Neural cell (in vitro differentiated cells): ENCODE results near the gene ULBP1. TPM values are rescaled to one million over a fixed set of nuclear protein-coding genes. Genes with fewer than 3 reads are reported as not detected.

Experiments
- H2AFZ ChIP-seq: fragments of 200-600, 300-800 bp; sonication (generic), shearing (Covaris generic); 2 replicates; pipeline ENCODE4 v1.6.0; 2014; ENCODE audit warnings: low read depth, mild to moderate bottlenecking, antibody characterized with exemption, low read length, moderate library complexity
- H3F3A ChIP-seq: fragments of 200-600 bp; shearing (Covaris generic); 2 replicates; pipeline ENCODE4 v1.6.1; 2016; ENCODE audit warnings: mild to moderate bottlenecking, moderate library complexity, mixed read lengths, antibody characterized with exemption, low read length; ENCODE audit not compliant: insufficient read depth, poor library complexity, severe bottlenecking
- H3K27ac ChIP-seq: fragments of 200-600, 300-800 bp; sonication (generic), shearing (Covaris generic); 2 replicates; pipeline ENCODE4 v1.5.1; 2014; ENCODE audit warnings: mild to moderate bottlenecking, low read length, moderate library complexity
- H3K27me3 ChIP-seq: fragments of 300-800, 200-600 bp; sonication (generic), shearing (Covaris generic); 2 replicates; pipeline ENCODE4 v1.6.0; 2014; ENCODE audit warnings: mild to moderate bottlenecking, low read depth, low read length, moderate library complexity; ENCODE audit not compliant: insufficient read depth
- H3K36me3 ChIP-seq: fragments of 300-800, 200-600 bp; sonication (generic), shearing (Covaris generic); 2 replicates; pipeline ENCODE4 v1.5.1; 2014; ENCODE audit warnings: mild to moderate bottlenecking, antibody characterized with exemption, low read length, moderate library complexity; ENCODE audit not compliant: insufficient read depth
- H3K4me2 ChIP-seq: fragments of 300-800, 200-600 bp; sonication (generic), shearing (Covaris generic); 2 replicates; pipeline ENCODE4 v1.6.0; 2014; ENCODE audit warnings: mild to moderate bottlenecking, low read length
- H3K4me3 ChIP-seq: fragments of 300-800, 200-600 bp; sonication (generic), shearing (Covaris generic); 2 replicates; pipeline ENCODE4 v1.5.1; 2014; ENCODE audit warnings: mild to moderate bottlenecking, low read length, moderate library complexity
- H3K79me2 ChIP-seq: fragments of 200-600 bp; shearing (Covaris generic); replicated peaks from 2 replicates; pipeline ENCODE4 v1.6.0; 2014; ENCODE audit warnings: mild to moderate bottlenecking, low read length, moderate library complexity; ENCODE audit not compliant: insufficient read depth
- H3K9ac ChIP-seq: fragments of 300-800, 200-600 bp; sonication (generic), shearing (Covaris generic); 2 replicates; pipeline ENCODE4 v1.6.1; 2016; ENCODE audit warnings: mild to moderate bottlenecking, low read length, mixed read lengths
- H3K9me2 ChIP-seq: fragments of 200-600 bp; shearing (Covaris generic); 2 replicates; pipeline ENCODE4 v1.6.1; 2016; ENCODE audit warnings: mild to moderate bottlenecking, low read length, mixed read lengths; ENCODE audit not compliant: insufficient read depth
- H3K9me3 ChIP-seq: fragments of 200-600, 300-800 bp; sonication (generic), shearing (Covaris generic); 2 replicates; pipeline ENCODE4 v1.6.1; 2016; ENCODE audit warnings: mild to moderate bottlenecking, mixed run types, low read length, moderate library complexity, mixed read lengths
- H4K20me1 ChIP-seq: fragments of 200-600 bp; shearing (Covaris generic); 2 replicates; pipeline ENCODE4 v1.6.1; 2016; ENCODE audit warnings: mild to moderate bottlenecking, mixed run types; ENCODE audit not compliant: insufficient read depth
- CTCF ChIP-seq: fragments of 450-650 bp; IDR thresholded peaks from 2 replicates; pipeline ENCODE4 v1.5.1; 2014; ENCODE audit warnings: antibody characterized with exemption, mild to moderate bottlenecking, moderate library complexity; ENCODE audit not compliant: poor library complexity, severe bottlenecking
- EP300 ChIP-seq: fragments of 450-650 bp; conservative IDR thresholded peaks from 2 replicates; pipeline ENCODE4 v1.6.1; 2014; ENCODE audit warnings: antibody characterized with exemption, mild to moderate bottlenecking, moderate library complexity; ENCODE audit not compliant: poor library complexity, severe bottlenecking
- EZH2 ChIP-seq: fragments of 200-600, 300-800 bp; shearing (Covaris generic), sonication (generic); IDR thresholded peaks from 2 replicates; pipeline ENCODE4 v1.6.1; 2014; ENCODE audit warnings: antibody characterized with exemption, low read length, borderline replicate concordance, mild to moderate bottlenecking; ENCODE audit not compliant: insufficient read depth, poor library complexity, severe bottlenecking
- MXI1 ChIP-seq: fragments of 450-650 bp; conservative IDR thresholded peaks from 2 replicates; pipeline ENCODE4 v1.6.1; 2014; ENCODE audit warnings: antibody characterized with exemption, mild to moderate bottlenecking; ENCODE audit not compliant: poor library complexity, severe bottlenecking
- POLR2AphosphoS5 ChIP-seq: IDR thresholded peaks from 2 replicates; pipeline ENCODE4 v1.6.1; 2012
- RAD21 ChIP-seq: fragments of 450-650 bp; conservative IDR thresholded peaks from 2 replicates; pipeline ENCODE4 v1.6.1; 2014; ENCODE audit warnings: antibody characterized with exemption, mild to moderate bottlenecking, moderate library complexity
- REST ChIP-seq: IDR thresholded peaks from 2 replicates; pipeline ENCODE4 v1.6.1; 2012; ENCODE audit warnings: borderline replicate concordance
- SMC3 ChIP-seq: fragments of 450-650 bp; conservative IDR thresholded peaks from 2 replicates; pipeline ENCODE4 v1.6.1; 2014; ENCODE audit warnings: antibody characterized with exemption, mild to moderate bottlenecking, moderate library complexity; ENCODE audit not compliant: poor library complexity
- TAF1 ChIP-seq: IDR thresholded peaks from 2 replicates; pipeline ENCODE4 v1.6.1; 2012; ENCODE audit warnings: low read depth
- polyA plus RNA-seq: library from polyadenylated mRNA; depleted of rRNA; stranded (reverse); fragments of >200 nt; gene quantifications from 2 replicates; pipeline ENCODE4 v1.2.3, GENCODE V29; 2014

Gene ULBP1
- polyA plus RNA-seq, 1 donor from 2014 or later, result 0.22 TPM

GRCh38 chr6:149975400-149975799 is 11.7 kb downstream of the ULBP1 start:
- H3K27me3 ChIP-seq, result peaks cover 53% of the 10 kb centered on the region

GRCh38 chr6:149977221-149977620 is 13.5 kb downstream of the ULBP1 start:
- Histone ChIP-seq H3K79me2 (no peaks in the 10 kb centered on the region), H3K27me3 (peaks cover 69% of the 10 kb centered on the region), H3F3A (no peaks in the 10 kb centered on the region), H3K9ac (no peak overlapping the region), H3K36me3 (no peaks in the 10 kb centered on the region), H3K9me3 (no peaks in the 10 kb centered on the region), H3K9me2 (no peaks in the 10 kb centered on the region), H2AFZ (no peak overlapping the region), H3K4me3 (no peak overlapping the region), H4K20me1 (no peaks in the 10 kb centered on the region), H3K4me2 (no peak overlapping the region), H3K27ac (no peak overlapping the region)
- TF ChIP-seq MXI1, result no peak
- no peak for TF ChIP-seq RAD21
- TF ChIP-seq POLR2AphosphoS5, result no peak
- no peak for TF ChIP-seq SMC3
- TF ChIP-seq EP300, result no peak
- TF ChIP-seq CTCF, result no peak
- no peak for TF ChIP-seq REST

More at GRCh38 chr6:149975400-149975799, 11.7 kb downstream of the ULBP1 start:
- H3F3A ChIP-seq, result no peaks in the 10 kb centered on the region
- H3K79me2 ChIP-seq, result no peaks in the 10 kb centered on the region
- H3K9me3 ChIP-seq, result no peaks in the 10 kb centered on the region
- no peak overlapping the region for H3K9ac ChIP-seq
- no peak overlapping the region for H2AFZ ChIP-seq
- H3K27ac ChIP-seq, result no peak overlapping the region
- H3K9me2 ChIP-seq, result no peaks in the 10 kb centered on the region
- no peak overlapping the region for H3K4me2 ChIP-seq
- TF ChIP-seq CTCF (no peak), EP300 (no peak), REST (no peak), EZH2 (no peak), MXI1 (no peak), SMC3 (no peak), RAD21 (no peak), TAF1 (no peak), POLR2AphosphoS5 (no peak)
- H4K20me1 ChIP-seq, result no peaks in the 10 kb centered on the region
- no peak overlapping the region for H3K4me3 ChIP-seq
- no peaks in the 10 kb centered on the region for H3K36me3 ChIP-seq
